Osteocyte (in vitro differentiated cells): Measurements from ENCODE around the gene CKS1B. TPM values are rescaled to one million over a fixed set of nuclear protein-coding genes. Genes with fewer than 3 reads are reported as not detected.

ENCODE experiments used
- DNase-seq: peaks from one replicate; pipeline ENCODE4 v3.0.0; 2021; ENCODE audit warnings: mixed read lengths; ENCODE audit not compliant: unreplicated experiment; ENCODE audit errors: extremely low spot score
- H3K27ac Mint-ChIP-seq: one replicate; pipeline ENCODE4 v1.8.0; 2021; ENCODE audit warnings: mild to moderate bottlenecking, mixed read lengths; ENCODE audit not compliant: unreplicated experiment
- H3K27me3 Mint-ChIP-seq: one replicate; pipeline ENCODE4 v1.8.0; 2021; ENCODE audit warnings: mixed read lengths; ENCODE audit not compliant: unreplicated experiment
- H3K36me3 Mint-ChIP-seq: one replicate; pipeline ENCODE4 v1.8.0; 2021; ENCODE audit warnings: mixed read lengths; ENCODE audit not compliant: unreplicated experiment
- H3K4me1 Mint-ChIP-seq: one replicate; pipeline ENCODE4 v1.8.0; 2021; ENCODE audit warnings: mixed read lengths; ENCODE audit not compliant: unreplicated experiment
- H3K4me3 Mint-ChIP-seq: one replicate; pipeline ENCODE4 v1.8.0; 2021; ENCODE audit warnings: mild to moderate bottlenecking, moderate library complexity, mixed read lengths; ENCODE audit not compliant: unreplicated experiment
- H3K9me3 Mint-ChIP-seq: one replicate; pipeline ENCODE4 v1.8.0; 2021; ENCODE audit warnings: mixed read lengths; ENCODE audit not compliant: unreplicated experiment
- CTCF ChIP-seq: fragments of 200-600 bp; sonication (generic); IDR thresholded peaks from 2 replicates; pipeline ENCODE4 v1.5.0; 2021; ENCODE audit warnings: antibody characterized with exemption, mild to moderate bottlenecking, moderate library complexity
- total RNA-seq: library from RNA; stranded (reverse); gene quantifications from 2 replicates; pipeline ENCODE4 v1.2.1, GENCODE V29; 2021

The CKS1B gene
- total RNA-seq, 1 donor from 2014 or later = 38.5 TPM

DNA sequence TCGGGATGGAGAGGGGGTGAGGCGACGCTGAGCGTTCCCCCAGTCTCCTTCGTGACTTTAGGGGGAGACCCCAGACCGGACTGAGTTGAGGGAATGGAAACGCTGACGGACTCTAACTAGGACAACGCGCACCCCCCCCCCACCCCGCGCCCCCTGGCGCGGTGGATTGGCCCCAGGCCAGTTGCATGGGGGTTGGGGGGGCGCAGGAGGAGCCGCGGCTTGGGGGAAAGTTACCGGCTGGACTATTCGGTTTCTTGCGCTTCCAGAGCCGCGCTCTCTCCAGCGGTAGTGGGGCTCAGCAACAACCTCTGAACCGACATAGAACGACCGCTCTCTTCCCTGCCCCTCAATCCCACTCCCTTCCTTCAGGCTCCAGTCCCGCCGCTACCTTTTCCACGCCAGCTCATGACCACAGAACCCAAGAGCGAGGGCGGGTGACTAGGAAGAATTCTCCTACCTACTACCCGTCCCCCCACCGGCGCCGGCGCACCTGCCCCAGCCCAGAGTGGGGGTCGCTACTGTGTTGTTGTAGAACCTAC lies 28.8 kb downstream of the CKS1B start:
- peak overlapping the region; percentile 91 for H3K4me3 Mint-ChIP-seq
- TF ChIP-seq CTCF = no peak
- H3K27ac Mint-ChIP-seq = peak overlapping the region; percentile 96
- peaks cover 34% of the 10 kb centered on the region for H3K4me1 Mint-ChIP-seq
- no peaks in the 10 kb centered on the region for H3K9me3 Mint-ChIP-seq
- no peaks in the 10 kb centered on the region for H3K27me3 Mint-ChIP-seq
- H3K36me3 Mint-ChIP-seq = no peaks in the 10 kb centered on the region
- no peak for DNase-seq

GRCh38 chr1:155003766-155004351 lies 29.4 kb downstream of the CKS1B start:
- Mint-ChIP-seq H3K27me3 (no peaks in the 10 kb centered on the region), H3K36me3 (no peaks in the 10 kb centered on the region), H3K27ac (peak overlapping the region; percentile 96), H3K4me3 (peak overlapping the region; percentile 91), H3K4me1 (peaks cover 32% of the 10 kb centered on the region), H3K9me3 (no peaks in the 10 kb centered on the region)
- DNase-seq = no peak
- no peak for TF ChIP-seq CTCF

DNA sequence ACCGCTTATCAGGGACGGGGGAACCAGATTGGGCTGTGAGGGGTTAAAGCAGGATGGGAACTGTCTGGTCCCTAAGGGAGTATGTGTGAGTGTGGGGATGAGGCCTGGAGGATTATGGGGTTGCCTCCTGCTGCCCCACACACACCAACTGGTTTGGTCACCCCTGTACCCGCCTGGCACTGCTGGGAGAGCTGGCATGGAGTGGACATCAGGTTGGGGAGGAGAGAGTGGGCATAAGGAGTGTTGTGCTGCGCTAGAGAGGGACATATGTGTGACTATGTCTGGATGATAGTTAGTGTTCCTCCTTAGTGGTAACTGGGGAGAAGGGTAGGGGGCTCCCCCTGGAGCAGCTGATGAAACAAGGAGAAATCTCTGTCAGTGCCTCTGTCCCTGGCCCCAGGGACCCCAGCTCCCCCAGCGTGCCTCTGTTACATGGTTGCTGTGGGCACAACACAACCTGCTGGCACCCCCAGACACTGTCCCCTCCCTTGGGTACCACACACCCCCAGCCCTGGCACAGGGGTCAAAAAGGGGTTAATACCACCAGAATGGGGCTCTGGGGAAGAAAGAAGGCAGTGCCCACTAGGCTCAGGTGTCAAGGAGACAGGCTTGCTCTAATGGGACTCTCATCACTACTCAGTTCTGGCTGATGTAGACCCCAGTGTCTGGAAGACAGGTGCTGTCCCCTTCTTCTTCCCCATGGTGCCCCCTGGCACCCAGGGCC lies 30.0 kb downstream of the CKS1B start:
- Mint-ChIP-seq H3K36me3 (no peaks in the 10 kb centered on the region), H3K9me3 (no peaks in the 10 kb centered on the region), H3K27ac (peak overlapping the region; percentile 96), H3K4me3 (peak overlapping the region; percentile 91), H3K4me1 (peaks cover 28% of the 10 kb centered on the region), H3K27me3 (no peaks in the 10 kb centered on the region)
- DNase-seq = no peak
- no peak for TF ChIP-seq CTCF

- H3K4me1 Mint-ChIP-seq = peaks cover 24% of the 10 kb centered on the region
- no peaks in the 10 kb centered on the region for H3K27me3 Mint-ChIP-seq
- peak overlapping the region; percentile 63 for H3K27ac Mint-ChIP-seq
- H3K36me3 Mint-ChIP-seq = peaks cover 2% of the 10 kb centered on the region
- no peak for DNase-seq
- H3K4me3 Mint-ChIP-seq = no peak overlapping the region
- no peaks in the 10 kb centered on the region for H3K9me3 Mint-ChIP-seq
- TF ChIP-seq CTCF = no peak
These were observed 30.9 kb downstream of the CKS1B start for GRCh38 chr1:155005076-155006011.
